ENCODE measurements around the gene ARHGAP26.

- TF ChIP-seq POLR2A (IDR thresholded peaks at IDR 0.05) (no peak), CTCF (IDR thresholded peaks at IDR 0.05) (no peak)
Observed at GRCh38 chr5:143045062-143045461, 274.9 kb downstream of the ARHGAP26 start.
